ENCODE measurements around the gene DOCK3.
"Not testable (repeated sequence)": the region's sequence is repeated elsewhere in the genome, so short reads cannot be mapped to it uniquely, and the experiment has no call there.

DOCK3 gene

DNA sequence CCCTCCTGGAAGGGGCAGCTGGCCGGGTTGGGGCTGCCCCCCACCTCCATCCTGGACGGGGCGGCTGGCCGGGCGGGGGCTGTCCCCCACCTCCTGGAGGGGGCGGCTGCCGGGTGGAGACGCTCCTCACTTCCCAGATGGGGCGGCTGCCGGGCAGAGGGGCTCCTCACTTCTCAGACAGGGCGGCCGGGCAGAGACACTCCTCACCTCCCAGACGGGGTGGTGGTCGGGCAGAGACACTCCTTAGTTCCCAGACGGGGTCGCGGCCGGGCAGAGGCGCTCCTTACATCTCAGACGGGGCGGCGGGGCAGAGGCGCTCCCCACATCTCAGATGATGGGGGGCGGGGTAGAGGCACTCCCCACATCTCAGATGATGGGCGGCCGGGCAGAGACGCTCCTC is 129.1 kb downstream of the DOCK3 start:
- DNase-seq (ENCODE audit: extremely low read depth in 1 of 2, low read depth in 1 of 2), result not testable (repeated sequence)

DNA sequence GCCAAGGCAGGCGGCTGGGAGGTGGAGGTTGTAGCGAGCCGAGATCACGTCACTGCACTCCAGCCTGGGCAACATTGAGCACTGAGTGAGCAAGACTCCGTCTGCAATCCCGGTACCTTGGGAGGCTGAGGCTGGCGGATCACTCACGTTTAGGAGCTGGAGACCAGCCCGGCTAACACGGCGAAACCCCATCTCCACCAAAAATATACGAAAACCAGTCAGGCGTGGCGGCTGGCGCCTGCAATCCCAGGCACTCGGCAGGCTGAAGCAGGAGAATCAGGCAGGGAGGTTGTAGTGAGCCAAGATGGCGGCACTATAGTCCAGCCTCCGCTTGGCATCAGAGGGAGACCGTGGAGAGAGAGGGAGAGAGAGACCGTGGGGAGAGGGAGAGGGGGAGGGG is 129.6 kb downstream of the DOCK3 start:
- not testable (repeated sequence) for DNase-seq (ENCODE audit: extremely low read depth in 1 of 2, low read depth in 1 of 2)

DNA sequence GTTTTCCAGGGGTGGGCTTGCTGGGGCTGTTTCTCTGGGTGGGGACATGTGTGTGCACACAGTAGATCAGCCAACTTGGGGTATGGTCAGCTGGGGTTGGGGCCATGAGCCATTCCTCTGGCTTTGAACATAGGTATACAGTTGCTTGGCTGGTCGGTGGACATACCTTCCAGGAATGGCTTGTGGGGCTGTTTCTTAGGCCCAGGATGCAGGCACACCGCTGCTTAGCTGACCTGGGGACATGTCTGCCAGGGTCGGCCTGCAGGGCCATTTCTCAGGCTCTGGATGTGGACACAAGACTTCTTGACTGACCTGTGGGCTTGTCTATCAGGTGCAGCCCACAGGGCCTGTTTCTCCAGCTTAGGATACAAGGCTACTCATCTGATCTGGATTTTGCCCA is 130.6 kb downstream of the DOCK3 start:
- no peak for DNase-seq (ENCODE audit: extremely low read depth in 1 of 2, low read depth in 1 of 2)

DNA sequence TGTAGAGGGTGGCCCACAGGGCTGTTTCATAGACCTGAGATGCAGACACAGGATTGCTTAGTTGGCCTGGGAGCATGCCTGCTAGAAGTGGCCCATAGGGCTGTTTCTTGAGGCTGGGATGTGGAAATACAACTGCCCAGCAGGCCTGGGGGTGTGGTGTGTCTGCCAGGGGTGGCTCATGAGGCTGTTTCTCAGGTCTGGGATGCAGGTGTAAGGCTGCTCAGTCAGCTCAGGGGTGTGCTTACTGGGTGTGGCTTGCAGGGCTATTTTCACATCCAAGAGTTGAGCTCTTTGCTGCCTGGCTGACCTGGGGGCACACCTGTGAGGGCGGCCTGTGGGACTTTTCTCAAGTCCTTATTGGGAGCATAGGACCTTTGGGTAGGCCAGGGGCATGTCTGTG is 131.3 kb downstream of the DOCK3 start:
- no peak for DNase-seq (ENCODE audit: extremely low read depth in 1 of 2, low read depth in 1 of 2)

DNA sequence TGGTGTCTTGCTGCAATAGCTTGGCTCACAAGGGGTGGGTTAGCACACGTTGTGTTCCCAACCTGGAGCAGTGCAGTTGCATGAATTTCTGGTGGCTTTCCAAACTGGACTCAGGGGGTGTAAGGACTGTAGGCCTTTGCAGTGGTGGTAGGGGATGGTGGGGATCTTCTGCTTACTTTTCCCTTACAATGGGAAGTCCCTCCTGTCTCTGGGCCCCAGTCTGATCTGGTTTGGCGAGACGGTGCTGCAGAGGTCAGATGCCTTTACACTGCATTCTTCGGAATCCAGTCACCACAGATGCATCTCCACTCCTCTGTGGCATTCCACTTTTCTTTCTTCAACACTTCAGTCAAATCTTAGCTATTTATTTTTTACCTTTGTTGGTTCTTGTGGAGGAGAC is 132.1 kb downstream of the DOCK3 start:
- no peak for DNase-seq (ENCODE audit: extremely low read depth in 1 of 2, low read depth in 1 of 2)

DNA sequence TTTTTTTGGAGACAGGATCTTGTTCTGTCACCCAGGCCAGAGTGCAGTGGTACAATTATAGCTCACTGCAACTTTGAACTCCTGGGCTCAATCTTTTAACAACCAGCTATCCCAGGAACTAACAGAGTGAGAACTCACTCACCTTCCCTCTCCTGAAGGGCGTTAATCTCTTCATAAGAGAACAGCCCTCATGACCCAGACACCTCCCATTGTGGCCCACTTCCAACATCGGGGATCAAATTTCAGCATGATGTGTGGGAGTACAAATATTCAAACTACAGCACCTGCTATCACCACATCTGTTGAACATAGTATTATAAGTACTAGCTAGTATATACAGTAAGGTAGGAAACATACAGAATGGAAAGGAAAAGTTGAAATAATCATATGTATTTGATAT is 132.5 kb downstream of the DOCK3 start:
- no peak for DNase-seq (ENCODE audit: extremely low read depth in 1 of 2, low read depth in 1 of 2)

DNA sequence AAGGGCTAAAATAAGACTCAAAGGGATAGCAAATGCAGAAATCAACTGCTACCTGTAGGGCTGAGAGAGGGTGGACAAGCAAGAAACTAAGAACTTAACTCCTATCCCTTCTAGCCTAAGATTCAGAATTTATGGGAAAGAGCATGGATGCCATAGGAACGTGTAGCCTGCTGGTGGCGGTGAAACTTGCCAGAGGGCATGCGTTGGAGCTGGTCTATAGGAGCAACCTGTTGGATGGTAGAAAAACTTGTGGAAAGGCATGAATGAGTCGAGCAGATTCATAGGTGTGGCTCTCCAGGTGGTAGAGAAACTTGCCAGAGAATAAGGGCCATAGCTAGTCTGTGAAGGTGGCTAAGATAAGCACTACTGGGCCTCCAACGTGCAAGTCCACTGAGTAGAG is 137.2 kb downstream of the DOCK3 start:
- no peak for DNase-seq (ENCODE audit: extremely low read depth in 1 of 2, low read depth in 1 of 2)

DNA sequence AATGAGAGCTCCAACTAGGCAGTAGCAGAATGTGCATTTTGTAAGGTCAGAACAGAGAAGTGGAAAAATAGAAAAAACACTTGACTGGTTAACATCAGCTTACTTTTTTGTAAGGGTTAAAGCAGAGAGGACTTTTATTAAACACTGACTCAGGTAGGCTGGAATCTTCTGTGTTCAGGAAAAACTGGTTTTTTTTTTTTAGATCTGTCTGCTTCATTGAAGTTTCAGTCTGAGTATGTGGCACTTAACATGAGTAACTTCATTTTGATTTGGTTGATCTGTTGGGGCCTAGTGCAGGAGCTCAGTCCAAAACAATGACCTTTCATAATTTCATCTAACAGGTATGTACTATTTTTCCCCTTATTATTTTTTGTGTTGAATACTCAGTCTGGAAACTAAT is 141.1 kb downstream of the DOCK3 start:
- no peak for DNase-seq (ENCODE audit: extremely low read depth in 1 of 2, low read depth in 1 of 2)

DNA sequence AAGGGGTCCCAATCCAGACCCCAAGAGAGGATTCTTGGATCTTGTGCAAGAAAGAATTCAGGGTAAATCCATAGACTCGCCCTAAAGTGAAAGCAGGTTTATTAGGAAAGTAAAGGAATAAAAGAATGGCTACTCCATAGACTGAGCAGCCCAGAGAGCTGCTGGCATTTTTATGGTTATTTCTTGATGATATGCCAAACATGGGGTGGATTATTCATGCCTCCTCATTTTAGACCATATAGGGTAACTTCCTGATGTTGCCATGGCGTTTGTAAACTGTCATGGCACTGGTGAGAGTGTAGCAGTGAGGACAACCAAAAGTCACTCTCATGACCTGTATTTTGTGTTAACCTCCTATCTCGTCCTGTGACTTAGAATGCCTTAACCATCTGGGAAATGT is 142.2 kb downstream of the DOCK3 start:
- DNase-seq (ENCODE audit: extremely low read depth in 1 of 2, low read depth in 1 of 2), result no peak

DNA sequence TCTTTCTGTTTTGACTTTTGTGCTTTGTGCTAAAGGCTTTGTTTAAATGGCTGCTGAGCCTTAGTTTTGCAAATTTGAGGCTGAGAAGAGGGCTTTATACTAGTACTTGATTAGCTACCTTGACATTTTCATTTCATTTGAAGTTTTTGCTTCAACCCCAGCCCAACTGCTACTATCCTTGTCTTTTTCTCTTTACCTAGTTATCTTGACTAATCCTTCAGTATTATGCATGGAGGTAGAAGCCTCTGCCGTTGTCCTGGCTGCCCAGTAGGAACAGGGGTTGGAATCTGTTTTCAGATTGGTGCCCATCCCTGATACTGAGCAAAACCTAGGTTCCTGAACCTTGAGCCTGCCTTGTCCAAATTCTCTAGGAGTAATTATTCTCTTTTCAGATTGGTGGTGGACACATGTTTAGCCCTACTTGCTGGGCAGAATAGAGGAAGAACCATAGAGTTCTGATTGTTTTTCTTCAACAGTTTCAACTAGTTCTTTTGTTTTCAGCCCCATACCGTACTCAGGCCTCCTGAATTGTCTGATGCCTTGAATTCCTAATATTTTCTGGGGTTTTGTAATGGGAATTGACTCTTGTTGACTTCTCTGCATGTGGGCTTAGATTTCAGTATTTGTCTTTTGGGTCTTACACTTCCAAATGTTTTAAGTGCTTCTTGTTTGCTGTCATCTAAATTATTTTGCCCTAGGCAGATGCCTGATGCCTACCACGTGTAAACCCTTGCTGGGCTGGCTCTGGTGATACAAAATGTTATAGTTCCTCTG is 143.2 kb downstream of the DOCK3 start:
- no peak for DNase-seq (ENCODE audit: extremely low read depth in 1 of 2, low read depth in 1 of 2)

DNA sequence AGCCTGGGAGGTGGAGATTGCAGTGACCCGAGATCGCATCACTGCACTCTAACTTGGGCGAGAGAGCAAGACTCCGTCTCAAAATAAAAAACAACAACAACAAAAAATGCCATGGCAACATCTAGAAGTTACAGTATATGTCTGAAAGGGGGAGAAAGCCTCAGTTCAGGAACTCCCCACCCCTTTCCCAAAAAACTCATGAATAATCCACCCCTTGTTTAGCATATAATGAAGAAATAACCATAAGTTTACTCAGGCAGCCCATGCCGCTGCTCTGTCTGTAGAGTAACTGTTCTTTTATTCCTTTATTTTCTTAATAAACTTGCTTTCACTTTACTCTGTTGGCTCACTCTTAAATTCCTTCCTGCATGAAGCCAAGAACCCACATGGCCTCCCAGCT is 145.2 kb downstream of the DOCK3 start:
- DNase-seq (ENCODE audit: extremely low read depth in 1 of 2, low read depth in 1 of 2), result no peak

DNA sequence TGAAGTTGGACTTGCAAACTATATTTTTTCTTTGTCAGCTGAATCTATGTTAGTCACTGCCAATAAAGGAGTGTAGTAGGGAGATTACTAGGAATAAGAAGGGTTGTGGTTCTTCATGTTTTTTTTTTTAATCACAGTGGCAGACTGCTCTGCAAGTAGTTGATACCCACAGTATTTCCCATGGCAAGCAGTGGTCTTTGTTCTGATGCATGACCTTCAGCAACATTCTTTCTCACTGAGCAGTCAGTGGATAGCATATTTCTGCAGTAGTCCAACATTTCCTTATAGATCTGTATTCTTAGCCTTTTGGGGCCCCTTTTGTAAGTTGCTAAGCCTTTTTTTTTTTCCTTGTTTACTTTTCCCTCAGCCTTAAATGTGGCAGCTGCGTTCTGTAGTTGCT is 151.1 kb downstream of the DOCK3 start:
- no peak for DNase-seq (ENCODE audit: extremely low read depth in 1 of 2, low read depth in 1 of 2)

DNA sequence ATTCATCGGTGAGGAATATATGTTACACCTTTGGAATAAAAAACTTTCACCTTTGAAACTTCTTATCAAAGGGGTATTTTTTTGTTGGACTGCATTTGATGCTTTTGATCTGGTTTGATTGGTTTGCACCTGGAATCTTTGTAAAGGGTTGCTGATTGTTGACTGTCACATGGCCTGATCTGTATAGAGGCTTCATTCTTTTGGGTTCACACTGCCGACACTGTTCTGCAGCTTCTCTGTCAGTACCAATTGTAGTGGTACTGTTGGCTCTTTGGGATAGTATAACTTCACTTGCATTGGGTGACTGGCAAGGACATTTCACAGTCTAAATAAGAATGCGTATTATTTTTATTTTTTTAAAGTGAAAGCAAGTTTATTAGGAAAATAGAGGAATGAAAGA is 155.7 kb downstream of the DOCK3 start:
- DNase-seq (ENCODE audit: extremely low read depth in 1 of 2, low read depth in 1 of 2), result no peak

DNA sequence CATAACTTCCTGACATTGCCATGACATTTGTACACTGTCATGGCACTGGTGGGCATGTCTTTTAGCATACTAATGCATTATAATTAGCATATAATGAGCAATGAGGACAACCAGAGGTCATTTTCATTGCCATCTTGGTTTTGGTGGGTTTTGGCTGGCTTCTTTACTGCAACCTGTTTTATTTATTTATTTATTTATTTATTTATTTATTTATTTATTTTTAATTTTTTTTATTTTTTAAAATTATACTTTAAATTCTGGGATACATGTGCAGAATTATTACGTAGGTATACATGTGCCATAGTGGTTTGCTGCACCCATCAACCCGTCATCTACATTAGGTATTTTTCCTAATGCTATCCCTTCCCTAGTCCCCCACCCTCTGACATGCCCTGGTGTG is 156.3 kb downstream of the DOCK3 start:
- DNase-seq (ENCODE audit: extremely low read depth in 1 of 2, low read depth in 1 of 2), result not testable (repeated sequence)

DNA sequence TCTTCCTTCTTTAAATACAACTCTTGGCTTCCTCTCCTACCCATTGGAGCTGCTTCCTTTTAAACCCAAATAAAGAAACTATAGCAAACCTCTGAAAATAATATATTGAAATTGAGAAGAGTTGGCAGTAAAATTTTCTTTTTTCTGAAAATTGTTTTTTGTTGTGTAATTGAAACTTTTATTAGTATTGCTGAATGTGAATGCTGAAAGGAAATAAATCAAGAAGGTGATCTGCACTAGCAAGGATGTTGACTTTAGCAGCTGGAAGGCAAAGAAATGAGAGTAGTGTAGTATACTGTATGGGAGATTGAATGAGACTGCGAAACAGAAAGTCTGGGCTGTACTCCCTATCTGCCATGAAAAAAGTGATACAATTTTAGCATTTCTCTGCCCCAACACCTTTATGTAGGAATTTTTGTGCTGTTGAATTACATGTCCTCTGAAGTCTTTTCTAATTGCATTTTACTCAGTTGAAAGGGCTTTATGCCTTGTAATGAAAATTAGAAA is 166.3 kb downstream of the DOCK3 start:
- no peak for DNase-seq (ENCODE audit: extremely low read depth in 1 of 2, low read depth in 1 of 2)

DNA sequence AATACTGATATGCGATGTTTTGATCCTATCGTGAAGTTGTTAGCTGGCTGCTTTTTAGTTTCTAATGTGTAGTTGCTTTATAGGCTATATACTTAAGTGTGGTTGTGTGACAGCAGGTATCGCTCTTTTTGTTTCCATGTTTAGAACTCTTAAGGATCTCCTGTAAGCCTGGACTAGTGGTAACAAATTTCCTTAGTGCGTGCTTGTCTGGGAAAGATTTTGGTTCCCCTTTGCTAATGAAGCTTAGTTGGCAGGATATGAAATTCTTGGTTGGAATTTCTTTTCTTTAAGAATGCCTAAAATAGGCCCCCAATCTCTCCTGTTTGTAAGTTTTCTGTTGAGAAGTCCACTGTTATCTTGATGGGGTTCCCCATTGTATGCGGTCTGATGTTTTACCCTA is 173.6 kb downstream of the DOCK3 start:
- no peak for DNase-seq (ENCODE audit: extremely low read depth in 1 of 2, low read depth in 1 of 2)

DNA sequence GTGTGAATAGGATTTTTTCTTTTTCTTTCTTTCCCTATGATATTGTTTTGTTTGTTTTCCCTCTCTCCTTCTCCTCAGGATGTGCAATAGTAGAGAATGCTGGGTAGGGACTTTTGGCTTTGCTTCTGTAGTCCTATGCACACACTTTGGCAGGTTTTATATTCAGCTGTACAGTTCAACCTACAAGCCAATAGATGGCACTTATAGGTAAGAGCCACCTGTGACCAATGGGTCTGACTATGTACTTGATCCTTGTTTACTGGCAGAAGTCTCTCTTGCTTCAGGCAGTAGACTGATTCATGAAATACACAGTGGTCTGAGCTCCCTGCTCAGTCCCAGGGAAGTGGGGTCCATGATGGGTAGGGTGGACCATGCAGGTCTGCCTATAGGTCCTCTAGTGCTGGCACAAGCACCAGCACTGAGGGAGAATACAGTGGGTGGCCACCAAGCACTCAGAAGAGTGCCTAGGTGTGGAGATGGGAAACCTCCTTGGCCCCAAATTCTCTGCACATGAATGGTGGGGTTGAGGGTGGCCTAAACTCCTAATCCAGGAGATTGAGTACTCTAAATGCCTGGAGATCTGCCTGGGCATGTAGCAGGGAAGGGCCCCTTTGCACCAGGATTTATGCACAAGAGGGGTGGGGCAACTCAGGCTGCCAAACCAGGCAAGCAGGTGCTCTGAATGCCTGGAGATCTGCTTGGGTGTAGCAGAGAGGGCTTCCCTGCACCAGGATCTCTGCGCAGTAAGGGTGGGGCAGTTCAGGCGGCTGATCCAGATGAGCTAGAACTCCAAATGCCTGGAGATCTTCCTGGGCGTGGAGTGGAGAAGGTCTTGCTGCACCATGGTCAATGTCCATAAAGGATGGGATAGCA is 176.1 kb downstream of the DOCK3 start:
- no peak for DNase-seq (ENCODE audit: extremely low read depth in 1 of 2, low read depth in 1 of 2)

DNA sequence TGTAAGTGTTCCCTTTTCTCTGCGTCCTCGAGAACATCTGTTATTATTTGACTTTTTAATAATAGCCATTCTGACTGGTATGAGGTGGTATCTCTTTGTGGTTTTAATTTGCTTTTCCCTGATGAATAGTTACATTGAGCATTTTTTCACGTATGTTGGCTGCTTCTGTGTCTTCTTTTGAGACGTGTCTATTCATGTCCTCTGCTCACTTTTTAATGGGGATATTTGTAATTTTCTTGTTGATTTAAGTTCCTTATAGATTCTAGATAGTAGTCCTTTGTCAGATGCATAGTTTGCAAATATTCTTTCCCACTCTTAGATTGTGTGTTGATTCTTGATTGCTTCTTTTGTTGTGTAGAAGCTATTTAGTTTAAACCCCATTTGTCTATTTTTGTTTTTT is 179.2 kb downstream of the DOCK3 start:
- no peak for DNase-seq (ENCODE audit: extremely low read depth in 1 of 2, low read depth in 1 of 2)

DNA sequence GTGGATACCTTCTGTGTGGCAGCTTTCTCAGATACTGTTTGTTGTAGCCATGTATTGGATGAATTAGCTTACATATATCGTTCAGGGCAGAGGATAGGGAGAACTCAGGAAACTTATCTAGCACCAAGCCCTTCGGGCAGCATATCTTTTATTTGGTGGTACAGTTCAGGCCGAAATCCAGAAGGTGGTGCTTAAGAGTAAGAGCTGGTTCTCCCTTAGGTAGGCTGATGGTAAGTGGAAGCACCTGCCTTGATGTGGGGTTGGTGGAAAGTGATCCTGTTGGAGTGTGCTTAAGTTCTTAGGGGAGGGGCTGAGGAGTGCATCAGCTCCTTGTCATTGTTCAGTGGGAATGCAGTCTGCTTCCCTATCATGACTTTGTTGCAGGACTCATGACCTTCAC is 187.5 kb downstream of the DOCK3 start:
- DNase-seq (ENCODE audit: extremely low read depth in 1 of 2, low read depth in 1 of 2), result no peak

DNA sequence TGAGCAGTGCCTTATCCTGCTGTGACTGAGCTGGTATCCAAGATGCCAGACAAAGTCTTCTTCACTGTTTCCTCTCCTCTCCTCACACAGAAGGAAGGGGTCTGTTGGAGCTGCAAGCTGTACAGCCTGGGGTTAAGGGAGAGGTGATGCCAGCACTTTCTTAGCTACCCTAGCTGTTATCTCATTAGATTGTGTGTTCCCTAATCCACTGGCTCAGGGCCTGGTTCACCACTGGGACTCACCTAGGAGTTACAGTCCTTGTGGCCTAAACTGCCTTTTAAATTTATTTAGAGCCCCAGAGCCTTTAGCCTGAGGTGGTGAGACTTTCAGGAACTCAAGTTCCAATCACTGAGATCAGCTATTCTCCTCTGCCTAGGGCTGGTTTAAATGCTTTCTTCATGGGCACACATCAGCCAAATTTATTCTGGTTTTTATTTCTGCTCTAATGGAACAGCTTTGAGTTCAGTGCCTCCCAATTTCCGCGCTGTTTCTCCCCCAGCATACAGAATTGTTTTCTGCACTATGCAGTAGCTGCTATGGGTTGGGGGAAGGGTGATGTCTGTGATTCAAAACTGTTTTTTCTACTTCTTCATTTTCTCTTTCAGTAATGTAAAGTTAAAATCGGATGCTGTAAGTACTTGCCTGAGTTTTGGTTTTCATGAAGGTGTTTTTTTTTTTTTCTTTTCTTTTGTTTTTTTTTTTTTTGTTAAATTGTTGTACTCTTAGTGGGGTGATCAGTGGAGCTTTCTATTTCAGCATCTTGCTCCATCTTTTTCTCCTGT is 198.8 kb downstream of the DOCK3 start:
- no peak for DNase-seq (ENCODE audit: extremely low read depth in 1 of 2, low read depth in 1 of 2)

DNA sequence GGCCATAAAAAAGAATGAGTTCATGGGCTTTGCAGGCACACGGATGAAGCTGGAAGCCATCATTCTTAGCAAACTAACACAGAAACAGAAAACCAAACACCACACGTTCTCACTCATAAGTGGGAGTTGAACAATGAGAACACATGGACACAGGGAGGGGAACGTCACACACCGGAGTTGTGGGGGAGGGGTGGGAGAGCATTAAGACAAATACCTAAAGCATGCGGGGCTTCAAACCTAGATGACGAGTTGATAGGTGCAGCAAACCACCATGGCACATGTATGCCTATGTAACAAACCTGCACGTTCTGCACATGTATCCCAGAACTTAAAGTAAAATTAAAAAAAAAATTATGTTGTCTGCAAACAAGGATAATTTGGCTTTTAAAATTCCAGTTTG is 200.1 kb downstream of the DOCK3 start:
- not testable (repeated sequence) for DNase-seq (ENCODE audit: extremely low read depth in 1 of 2, low read depth in 1 of 2)
